CD8-positive, alpha-beta memory T cell (primary cell): ENCODE results near the gene CELSR2. TPM values are rescaled to one million over a fixed set of nuclear protein-coding genes. Genes with fewer than 3 reads are reported as not detected.

ENCODE experiments used
- CTCF ChIA-PET: fragments of 350-600 bp; sonication (Branson Sonifier 250); formaldehyde crosslinking; loops from one replicate; lab custom pipeline; 2021; ENCODE audit warnings: antibody characterized with exemption; lab: Charles Lee
- POLR2A ChIA-PET: fragments of 350-600 bp; sonication (Branson Sonifier 250); formaldehyde crosslinking; loops from one replicate; lab custom pipeline; 2021; ENCODE audit warnings: antibody characterized with exemption; lab: Charles Lee
- DNase-seq, 5 donors: peaks; one replicate each; pipeline versions ENCODE4 v3.0.0 to v3.0.0-alpha.2; 2020 to 2022; ENCODE audit warnings: mixed read lengths in 1 of 5
- H3K27ac ChIP-seq: one replicate; pipeline ENCODE4 v1.7.0; 2013; ENCODE audit warnings: low read depth, mild to moderate bottlenecking, low read length, moderate library complexity
- H3K27me3 ChIP-seq: 2 replicates; pipeline ENCODE4 v1.7.0; 2013; ENCODE audit warnings: low read length, mild to moderate bottlenecking; ENCODE audit not compliant: insufficient read depth, poor library complexity, severe bottlenecking
- H3K36me3 ChIP-seq: 2 replicates; pipeline ENCODE4 v1.7.0; 2013; ENCODE audit warnings: mild to moderate bottlenecking, low read length, moderate library complexity; ENCODE audit not compliant: insufficient read depth
- H3K4me1 ChIP-seq: 2 replicates; pipeline ENCODE4 v1.7.0; 2013; ENCODE audit warnings: mild to moderate bottlenecking, low read length, moderate library complexity; ENCODE audit not compliant: insufficient read depth
- H3K4me3 ChIP-seq: 2 replicates; pipeline ENCODE4 v1.7.0; 2013; ENCODE audit warnings: mild to moderate bottlenecking, low read length
- H3K9me3 ChIP-seq: 2 replicates; pipeline ENCODE4 v1.7.0; 2013; ENCODE audit warnings: mild to moderate bottlenecking, low read length
- H3K27ac Mint-ChIP-seq, 8 donors: one replicate each; pipeline ENCODE4 v1.8.0; 2020 to 2021; ENCODE audit warnings: mixed read lengths in 8 of 8, mild to moderate bottlenecking in 6 of 8, inconsistent platforms in 3 of 8, moderate library complexity in 3 of 8
- H3K27me3 Mint-ChIP-seq, 2 donors: one replicate each; pipeline ENCODE4 v1.8.0; 2020 to 2021; ENCODE audit warnings: mixed read lengths in 2 of 2, mild to moderate bottlenecking in 1 of 2, moderate library complexity in 1 of 2
- H3K36me3 Mint-ChIP-seq, 3 donors: one replicate each; pipeline ENCODE4 v1.8.0; 2020 to 2021; ENCODE audit warnings: mixed read lengths in 3 of 3, inconsistent platforms in 1 of 3, mild to moderate bottlenecking in 1 of 3
- H3K4me1 Mint-ChIP-seq, 3 donors: one replicate each; pipeline ENCODE4 v1.8.0; 2020 to 2021; ENCODE audit warnings: mixed read lengths in 3 of 3, inconsistent platforms in 1 of 3, mild to moderate bottlenecking in 1 of 3
- H3K4me3 Mint-ChIP-seq, 7 donors: one replicate each; pipeline ENCODE4 v1.8.0; 2020 to 2021; ENCODE audit warnings: mixed read lengths in 7 of 7, mild to moderate bottlenecking in 6 of 7, moderate library complexity in 4 of 7, inconsistent platforms in 2 of 7
- H3K9me3 Mint-ChIP-seq, 5 donors: one replicate each; pipeline ENCODE4 v1.8.0; 2020 to 2022; ENCODE audit warnings: mixed read lengths in 5 of 5, mild to moderate bottlenecking in 3 of 5, moderate library complexity in 2 of 5, inconsistent platforms in 1 of 5
- polyA plus RNA-seq: library from polyadenylated mRNA; unstranded; fragments of 300-500 nt; fragmentation: Illumina TruSeq; gene quantifications from one replicate; pipeline ENCODE4 v1.2.3, GENCODE V29; 2021
- total RNA-seq, 2 experiments: library from RNA; stranded (reverse); gene quantifications; one replicate each; pipeline ENCODE4 v1.2.3, GENCODE V29; 2021

CELSR2 gene
- total and polyA plus RNA-seq, 3 experiments from 2014 or later = 0.77 to 2.8 (median 2.7) TPM

GRCh38 chr1:109294481-109294880 is 45.1 kb downstream of the CELSR2 start:
- ChIA-PET CTCF (interaction anchor here (3.7 kb wide), 1 partner anchor 12 kb away, joined by 12 read pairs; the partner anchor contains the start of gene MYBPHL), POLR2A (no interaction called here)
- Histone ChIP-seq H3K27me3 (no peaks in the 10 kb centered on the region), H3K4me3 (no peak overlapping the region), H3K4me1 (no peaks in the 10 kb centered on the region), H3K9me3 (no peaks in the 10 kb centered on the region), H3K27ac (no peak overlapping the region), H3K36me3 (no peaks in the 10 kb centered on the region)
- no peak overlapping the region for H3K27ac Mint-ChIP-seq
- no peaks in the 10 kb centered on the region for H3K36me3 Mint-ChIP-seq
- H3K4me1 Mint-ChIP-seq = no peaks in the 10 kb centered on the region
- peaks cover 17 to 42% of the 10 kb centered on the region in 2 donors for H3K27me3 Mint-ChIP-seq
- H3K9me3 Mint-ChIP-seq = no peaks in the 10 kb centered on the region
- H3K4me3 Mint-ChIP-seq = no peak overlapping the region
- no peak for DNase-seq

DNA sequence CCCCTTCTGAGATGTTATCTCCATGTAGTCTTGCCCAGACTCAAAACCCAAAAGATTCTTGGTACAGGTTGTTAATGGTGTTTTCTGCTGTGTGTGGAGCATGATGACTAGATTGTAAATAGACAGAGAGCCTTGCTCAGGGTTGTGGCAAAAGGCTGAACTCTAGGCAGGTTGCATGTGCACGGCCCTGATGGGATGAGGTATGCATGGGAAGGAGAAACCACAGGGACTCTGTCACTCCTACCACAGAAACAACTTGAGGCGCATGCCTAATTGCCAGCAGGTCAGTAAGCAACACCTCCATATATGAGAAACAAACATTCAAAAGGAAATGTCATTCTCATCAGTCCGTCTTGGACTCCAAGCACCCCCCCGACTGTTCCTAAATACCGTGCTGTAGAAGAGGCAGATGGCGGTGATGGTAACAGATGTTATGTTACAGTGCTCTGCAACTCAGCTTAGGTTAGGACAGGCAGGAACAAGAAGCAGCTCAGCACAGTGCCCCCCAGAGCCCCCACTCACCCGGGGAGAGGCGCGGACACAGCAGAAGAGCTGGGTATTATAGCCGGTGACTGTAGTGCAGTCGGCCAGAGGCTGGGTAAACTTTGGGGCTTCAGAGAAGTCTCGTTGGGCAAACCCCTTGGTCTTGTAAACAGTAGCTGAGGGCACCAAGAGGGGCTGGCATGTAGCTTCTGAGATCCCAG is 46.5 kb downstream of the CELSR2 start:
- no peak overlapping the region for H3K27ac Mint-ChIP-seq
- POLR2A ChIA-PET = no interaction called here
- H3K4me3 ChIP-seq = no peak overlapping the region
- H3K4me1 ChIP-seq = no peaks in the 10 kb centered on the region
- DNase-seq = no peak
- no peaks in the 10 kb centered on the region for H3K36me3 ChIP-seq
- H3K36me3 Mint-ChIP-seq = no peaks in the 10 kb centered on the region
- H3K4me3 Mint-ChIP-seq = no peak overlapping the region
- CTCF ChIA-PET = interaction anchor here (2.3 to 3.7 kb wide), 2 partner anchors 11 to 19 kb away, joined by 12 read pairs; partner anchors contain the start of gene MYBPHL
- H3K27ac ChIP-seq = no peak overlapping the region
- H3K9me3 Mint-ChIP-seq = no peaks in the 10 kb centered on the region
- H3K9me3 ChIP-seq = no peaks in the 10 kb centered on the region
- no peaks in the 10 kb centered on the region for H3K27me3 ChIP-seq
- H3K4me1 Mint-ChIP-seq = no peaks in the 10 kb centered on the region
- H3K27me3 Mint-ChIP-seq = peaks cover 23 to 46% of the 10 kb centered on the region in 2 donors

- Mint-ChIP-seq H3K4me1 (no peaks in the 10 kb centered on the region), H3K4me3 (no peak overlapping the region), H3K27ac (no peak overlapping the region), H3K36me3 (no peaks in the 10 kb centered on the region), H3K27me3 (peaks cover 23 to 45% of the 10 kb centered on the region in 2 donors), H3K9me3 (no peaks in the 10 kb centered on the region)
- no peak overlapping the region for H3K27ac ChIP-seq
- CTCF ChIA-PET = interaction anchor here (2.3 to 3.7 kb wide), 2 partner anchors 10 to 19 kb away, joined by 12 read pairs; partner anchors contain the start of gene MYBPHL
- DNase-seq = no peak
- no peak overlapping the region for H3K4me3 ChIP-seq
- H3K27me3 ChIP-seq = no peaks in the 10 kb centered on the region
- POLR2A ChIA-PET = no interaction called here
- no peaks in the 10 kb centered on the region for H3K4me1 ChIP-seq
- H3K36me3 ChIP-seq = no peaks in the 10 kb centered on the region
- no peaks in the 10 kb centered on the region for H3K9me3 ChIP-seq
Measured at GRCh38 chr1:109296782-109297181, 47.4 kb downstream of the CELSR2 start.

DNA sequence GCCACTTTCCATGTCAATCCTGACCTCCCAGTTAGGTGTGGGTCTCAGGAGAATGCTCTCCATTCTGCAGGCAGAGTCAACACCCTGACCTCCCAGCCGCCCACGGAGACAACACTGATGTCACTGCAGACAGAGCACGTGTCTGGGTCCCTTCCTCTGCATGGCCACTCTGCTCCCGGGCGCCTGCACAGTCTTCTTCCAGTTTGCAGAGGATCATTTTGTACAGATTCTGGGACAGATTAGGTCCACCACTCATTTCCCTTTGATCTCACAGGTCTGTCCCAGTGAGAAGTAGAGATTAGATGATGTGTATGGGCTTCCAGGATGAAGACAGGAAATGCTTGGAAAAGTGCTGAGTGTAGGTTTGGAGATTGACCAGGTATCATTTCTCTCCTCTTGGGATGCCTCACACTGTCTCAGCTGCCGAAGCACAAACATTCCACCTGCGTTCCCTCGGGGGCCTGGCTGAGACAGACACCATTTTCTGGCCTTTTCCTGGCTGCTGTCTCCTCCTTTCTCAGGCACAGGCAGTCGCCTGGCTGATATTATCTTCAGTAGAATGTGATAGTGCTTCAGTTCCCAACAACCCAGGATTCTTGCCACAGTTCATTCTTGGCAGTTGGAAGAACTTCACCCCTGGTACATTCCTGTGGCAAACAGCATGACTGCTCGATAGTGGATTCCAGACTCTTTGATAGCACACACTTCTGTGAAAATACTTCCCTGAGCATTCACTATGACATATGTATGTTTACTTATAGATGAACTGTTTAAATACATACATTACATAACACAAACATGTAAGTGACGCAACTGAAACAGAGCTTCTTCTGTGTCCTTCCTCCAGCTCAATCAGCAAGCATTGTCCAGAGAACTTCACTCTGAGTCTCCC is 49.6 kb downstream of the CELSR2 start:
- DNase-seq = no peak

DNA sequence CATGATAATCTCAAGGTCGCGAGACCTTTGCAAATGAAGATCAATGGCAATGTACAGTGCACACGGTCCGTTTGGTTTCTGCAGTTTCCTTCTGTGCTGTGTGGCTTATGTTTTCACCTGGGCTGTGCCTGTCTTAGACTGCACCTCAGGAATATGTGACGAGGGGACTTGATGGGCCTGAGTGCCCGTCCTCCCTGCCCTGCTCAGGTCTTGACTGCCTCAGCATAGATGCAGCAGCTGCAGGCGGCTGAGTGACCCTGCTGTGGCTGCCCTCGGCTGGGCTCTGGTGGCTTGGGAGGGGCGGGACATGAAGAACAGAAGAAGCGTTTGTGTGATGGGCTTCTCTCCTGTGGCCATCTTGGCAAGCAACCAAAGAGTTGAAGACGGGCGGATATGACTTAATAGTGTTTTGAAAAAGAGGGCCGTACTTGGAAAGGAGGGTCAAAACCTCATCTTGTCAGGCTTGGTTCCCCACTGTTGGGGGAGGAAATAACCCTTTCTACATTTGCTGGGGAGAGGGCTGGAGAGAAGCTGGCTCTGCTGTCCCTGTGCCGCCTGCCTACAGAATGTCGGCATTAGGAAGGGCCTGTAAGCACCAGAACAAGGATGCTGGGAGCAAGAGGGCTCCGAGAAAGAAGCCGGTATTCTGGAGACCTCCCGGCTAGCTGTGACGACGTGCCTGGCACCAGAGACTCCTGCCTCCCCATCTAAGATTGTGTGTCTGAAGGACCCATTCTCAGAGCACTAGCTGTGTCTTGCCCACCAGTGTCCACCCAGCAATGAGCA is 50.4 kb downstream of the CELSR2 start:
- Histone ChIP-seq H3K27me3 (no peaks in the 10 kb centered on the region), H3K9me3 (no peaks in the 10 kb centered on the region), H3K36me3 (no peaks in the 10 kb centered on the region), H3K27ac (no peak overlapping the region), H3K4me1 (no peaks in the 10 kb centered on the region), H3K4me3 (no peak overlapping the region)
- Mint-ChIP-seq H3K36me3 (no peaks in the 10 kb centered on the region), H3K4me3 (no peak overlapping the region), H3K27me3 (peaks cover 23 to 26% of the 10 kb centered on the region in 2 donors), H3K9me3 (no peaks in the 10 kb centered on the region), H3K27ac (no peak overlapping the region), H3K4me1 (no peaks in the 10 kb centered on the region)
- no peak for DNase-seq
- CTCF ChIA-PET = no interaction called here
- POLR2A ChIA-PET = no interaction called here

More for the DNA sequence above, 49.6 kb downstream of the CELSR2 start:
- Mint-ChIP-seq H3K36me3 (no peaks in the 10 kb centered on the region), H3K9me3 (no peaks in the 10 kb centered on the region), H3K4me3 (no peak overlapping the region), H3K4me1 (no peaks in the 10 kb centered on the region), H3K27ac (peak overlapping the region in 1 of 8 donors; percentile 54), H3K27me3 (peaks cover 23 to 35% of the 10 kb centered on the region in 2 donors)
- Histone ChIP-seq H3K4me1 (no peaks in the 10 kb centered on the region), H3K9me3 (no peaks in the 10 kb centered on the region), H3K27me3 (no peaks in the 10 kb centered on the region), H3K4me3 (no peak overlapping the region), H3K36me3 (no peaks in the 10 kb centered on the region), H3K27ac (no peak overlapping the region)
- POLR2A ChIA-PET = no interaction called here
- CTCF ChIA-PET = no interaction called here

- no peak overlapping the region for H3K4me3 ChIP-seq
- H3K27me3 ChIP-seq = no peaks in the 10 kb centered on the region
- CTCF ChIA-PET = no interaction called here
- no peak overlapping the region for H3K27ac Mint-ChIP-seq
- DNase-seq = no peak
- POLR2A ChIA-PET = no interaction called here
- H3K4me3 Mint-ChIP-seq = no peak overlapping the region
- no peaks in the 10 kb centered on the region for H3K4me1 Mint-ChIP-seq
- no peaks in the 10 kb centered on the region for H3K36me3 ChIP-seq
- no peaks in the 10 kb centered on the region for H3K9me3 ChIP-seq
- H3K9me3 Mint-ChIP-seq = no peaks in the 10 kb centered on the region
- H3K36me3 Mint-ChIP-seq = no peaks in the 10 kb centered on the region
- H3K27ac ChIP-seq = no peak overlapping the region
- peaks cover 15 to 18% of the 10 kb centered on the region in 2 donors for H3K27me3 Mint-ChIP-seq
- no peaks in the 10 kb centered on the region for H3K4me1 ChIP-seq
Measured at GRCh38 chr1:109300650-109301151, 51.4 kb downstream of the CELSR2 start.

DNA sequence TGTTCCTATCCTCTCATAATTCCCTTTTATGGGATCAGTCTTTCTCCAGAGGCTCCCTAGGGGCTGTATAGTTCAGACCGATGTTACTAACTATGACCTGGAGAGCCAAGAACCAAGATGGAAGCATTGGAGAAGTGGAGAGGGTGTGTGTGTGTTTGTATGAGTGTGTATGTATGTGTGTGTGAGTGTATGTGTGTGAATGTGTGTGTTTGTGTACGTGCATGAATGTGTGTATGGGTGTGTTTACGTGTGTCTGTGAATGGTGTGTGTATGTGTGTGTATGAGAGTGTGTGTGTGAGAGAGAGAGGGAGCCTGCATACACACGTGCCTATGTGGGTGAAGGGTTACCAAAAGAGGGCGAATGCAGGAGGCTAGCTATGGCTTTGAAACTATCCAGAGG is 52.5 kb downstream of the CELSR2 start:
- no peak overlapping the region for H3K4me3 ChIP-seq
- no peaks in the 10 kb centered on the region for H3K27me3 ChIP-seq
- ChIA-PET CTCF (no interaction called here), POLR2A (no interaction called here)
- H3K9me3 ChIP-seq = no peaks in the 10 kb centered on the region
- no peak overlapping the region for H3K27ac Mint-ChIP-seq
- no peaks in the 10 kb centered on the region for H3K4me1 Mint-ChIP-seq
- no peaks in the 10 kb centered on the region for H3K4me1 ChIP-seq
- no peak overlapping the region for H3K4me3 Mint-ChIP-seq
- no peak overlapping the region for H3K27ac ChIP-seq
- DNase-seq = no peak
- H3K36me3 ChIP-seq = no peaks in the 10 kb centered on the region
- H3K27me3 Mint-ChIP-seq = peaks cover 14% of the 10 kb centered on the region in 2 donors
- H3K36me3 Mint-ChIP-seq = no peaks in the 10 kb centered on the region
- H3K9me3 Mint-ChIP-seq = no peaks in the 10 kb centered on the region
